GM23248 (cell line): ENCODE results near the gene OR56A4. TPM values are rescaled to one million over a fixed set of nuclear protein-coding genes. Genes with fewer than 3 reads are reported as not detected.

Source experiments
- DNase-seq: peaks from one replicate; pipeline ENCODE4 v3.0.0-alpha.2; 2015
- H2AFZ ChIP-seq: fragments of 200-600 bp; sonication (generic); 2 replicates; pipeline ENCODE4 v1.6.1; 2016; ENCODE audit warnings: antibody characterized with exemption
- H3F3A ChIP-seq: fragments of 200-600 bp; sonication (generic); 2 replicates; pipeline ENCODE4 v1.6.1; 2016; ENCODE audit warnings: mild to moderate bottlenecking, antibody characterized with exemption, mixed run types; ENCODE audit not compliant: insufficient read depth
- H3K27ac ChIP-seq: fragments of 200-600 bp; sonication (generic); 2 replicates; pipeline ENCODE4 v1.5.1; 2016; ENCODE audit warnings: mild to moderate bottlenecking
- H3K27me3 ChIP-seq: fragments of 200-600 bp; sonication (generic); replicated peaks from 2 replicates; pipeline ENCODE4 v1.6.1; 2016; ENCODE audit warnings: mild to moderate bottlenecking; ENCODE audit not compliant: insufficient read depth
- H3K36me3 ChIP-seq: fragments of 200-600 bp; sonication (generic); 2 replicates; pipeline ENCODE4 v1.6.1; 2016; ENCODE audit warnings: low read depth, mild to moderate bottlenecking
- H3K4me1 ChIP-seq: fragments of 200-600 bp; sonication (generic); 2 replicates; pipeline ENCODE4 v1.6.1; 2016; ENCODE audit warnings: mild to moderate bottlenecking; ENCODE audit not compliant: insufficient read depth
- H3K4me2 ChIP-seq: fragments of 200-600 bp; sonication (generic); one replicate; pipeline ENCODE4 v1.6.1; 2016; ENCODE audit warnings: mild to moderate bottlenecking; ENCODE audit not compliant: unreplicated experiment
- H3K4me3 ChIP-seq: fragments of 200-600 bp; sonication (generic); 2 replicates; pipeline ENCODE4 v1.5.1; 2016; ENCODE audit warnings: mild to moderate bottlenecking
- H3K79me2 ChIP-seq: fragments of 200-600 bp; sonication (generic); 2 replicates; pipeline ENCODE4 v1.6.1; 2016; ENCODE audit warnings: mild to moderate bottlenecking; ENCODE audit not compliant: insufficient read depth
- H3K9ac ChIP-seq: fragments of 200-600 bp; sonication (generic); 2 replicates; pipeline ENCODE4 v1.6.1; 2016; ENCODE audit warnings: mild to moderate bottlenecking
- H3K9me2 ChIP-seq: fragments of 200-600 bp; sonication (generic); 2 replicates; pipeline ENCODE4 v1.6.1; 2016; ENCODE audit warnings: mixed run types, mild to moderate bottlenecking, moderate library complexity; ENCODE audit not compliant: insufficient read depth
- H3K9me3 ChIP-seq: fragments of 200-600 bp; sonication (generic); one replicate; pipeline ENCODE4 v1.6.1; 2017; ENCODE audit warnings: low read depth
- H4K20me1 ChIP-seq: fragments of 200-600 bp; sonication (generic); 2 replicates; pipeline ENCODE4 v1.6.0; 2016; ENCODE audit not compliant: insufficient read depth
- EZH2 ChIP-seq: fragments of 200-600 bp; sonication (generic); IDR thresholded peaks from 2 replicates; pipeline ENCODE4 v1.6.1; 2018; ENCODE audit warnings: antibody characterized with exemption, mild to moderate bottlenecking; ENCODE audit not compliant: insufficient read depth, poor library complexity, severe bottlenecking
- EZH2phosphoT487 ChIP-seq: fragments of 200-600 bp; sonication (generic); IDR thresholded peaks from 2 replicates; pipeline ENCODE4 v1.6.1; 2018; ENCODE audit warnings: antibody characterized with exemption, moderate library complexity, mild to moderate bottlenecking, low read depth; ENCODE audit not compliant: insufficient read depth
- WGBS, 2 experiments: methylation state at CpG; one replicate each; pipeline ENCODE4 v1.1.6; 2015 to 2017; ENCODE audit warnings: low lambda C conversion rate in 2 of 2, low coverage in 1 of 2; ENCODE audit errors: missing lambda C conversion rate in 2 of 2; 5-methylcytosine and 5-hydroxymethylcytosine counted together
- in situ Hi-C: fragments of 300-500 bp; cut with MboI; formaldehyde crosslinking; loops from 2 replicates; pipeline ENCODE4 v1.15.0; 2020
- polyA plus RNA-seq: library from polyadenylated mRNA; unstranded; fragments of >200 nt; fragmentation: Nextera tagmentation; extraction: Ambion mirVana; gene quantifications from 2 replicates; pipeline ENCODE4 v1.2.1, GENCODE V29; 2016
- total RNA-seq: library from RNA; depleted of rRNA; stranded (reverse); fragments of >200 nt; shearing (Covaris generic); gene quantifications from 2 replicates; pipeline ENCODE4 v1.2.3, GENCODE V29; 2014

Gene OR56A4
- total and polyA plus RNA-seq, 2 experiments from 2014 or later, result not detected

- no peak for TF ChIP-seq EZH2phosphoT487
- no peak for TF ChIP-seq EZH2
- no peak for DNase-seq
- H3F3A ChIP-seq, result no peaks in the 10 kb centered on the region
- 38 to 53% methylated on average over 3 of the region's 3 CpGs for WGBS, 2 experiments
- no peaks in the 10 kb centered on the region for H4K20me1 ChIP-seq
- no peak overlapping the region for H3K4me2 ChIP-seq
- no peak overlapping the region for H3K27ac ChIP-seq
- no peaks in the 10 kb centered on the region; the same call in 1 of the 2 replicates for H3K27me3 ChIP-seq
- H3K9ac ChIP-seq, result no peak overlapping the region
- H3K4me1 ChIP-seq, result no peaks in the 10 kb centered on the region
- no peak overlapping the region for H3K4me3 ChIP-seq
- no peaks in the 10 kb centered on the region for H3K79me2 ChIP-seq
- no peak overlapping the region for H2AFZ ChIP-seq
- no peaks in the 10 kb centered on the region for H3K36me3 ChIP-seq
- in situ Hi-C loops, result no loop called here
- H3K9me3 ChIP-seq, result no peaks in the 10 kb centered on the region
- no peaks in the 10 kb centered on the region for H3K9me2 ChIP-seq
Observed at GRCh38 chr11:6013042-6013441, 6.3 kb upstream of the OR56A4 start.

DNA sequence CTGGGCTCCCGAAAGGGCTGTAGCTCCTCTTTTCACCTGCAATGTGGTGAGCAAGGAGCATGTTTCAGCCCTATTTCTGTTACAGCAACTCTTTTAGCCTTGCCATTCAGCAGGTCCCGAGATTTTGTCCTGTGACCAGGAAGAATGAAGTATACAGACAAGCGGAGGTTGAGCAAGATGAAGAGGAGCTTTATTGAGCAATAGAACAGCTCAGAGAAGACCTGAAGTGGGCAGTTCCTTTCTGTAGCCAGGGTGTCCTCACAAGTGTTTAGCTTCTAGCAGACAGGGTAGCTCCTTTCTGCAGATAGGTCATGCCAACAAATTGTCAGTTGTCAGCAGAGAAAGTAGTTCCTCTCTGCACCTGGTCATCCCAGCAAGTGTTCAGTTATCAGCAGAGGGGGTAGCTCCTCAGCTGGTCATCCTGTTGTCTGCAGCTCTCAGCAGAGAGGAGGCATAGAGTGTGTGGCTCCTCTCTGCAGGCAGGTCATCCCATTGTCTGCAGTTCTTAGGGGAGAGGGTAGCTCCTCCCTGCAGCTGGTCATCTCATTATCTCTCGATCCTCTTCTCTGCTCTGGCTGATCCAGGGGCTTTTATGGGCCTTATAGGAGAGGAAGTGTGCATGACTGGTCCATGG lies 5.4 kb upstream of the OR56A4 start:
- no peak for DNase-seq
- in situ Hi-C loops, result no loop called here
- no peak overlapping the region for H3K27ac ChIP-seq
- H2AFZ ChIP-seq, result no peak overlapping the region
- 35 to 40% methylated on average over 4 of the region's 4 CpGs for WGBS, 2 experiments
- no peaks in the 10 kb centered on the region for H3K4me1 ChIP-seq
- H3K36me3 ChIP-seq, result no peaks in the 10 kb centered on the region
- TF ChIP-seq EZH2phosphoT487 (no peak), EZH2 (no peak)
- H3K9ac ChIP-seq, result no peak overlapping the region
- H3K27me3 ChIP-seq, result no peaks in the 10 kb centered on the region; the same call in 1 of the 2 replicates
- H3K4me2 ChIP-seq, result no peak overlapping the region
- no peaks in the 10 kb centered on the region for H3K79me2 ChIP-seq
- H3K4me3 ChIP-seq, result no peak overlapping the region
- H3K9me2 ChIP-seq, result no peaks in the 10 kb centered on the region
- H3F3A ChIP-seq, result no peaks in the 10 kb centered on the region
- H4K20me1 ChIP-seq, result no peaks in the 10 kb centered on the region
- no peaks in the 10 kb centered on the region for H3K9me3 ChIP-seq

DNA sequence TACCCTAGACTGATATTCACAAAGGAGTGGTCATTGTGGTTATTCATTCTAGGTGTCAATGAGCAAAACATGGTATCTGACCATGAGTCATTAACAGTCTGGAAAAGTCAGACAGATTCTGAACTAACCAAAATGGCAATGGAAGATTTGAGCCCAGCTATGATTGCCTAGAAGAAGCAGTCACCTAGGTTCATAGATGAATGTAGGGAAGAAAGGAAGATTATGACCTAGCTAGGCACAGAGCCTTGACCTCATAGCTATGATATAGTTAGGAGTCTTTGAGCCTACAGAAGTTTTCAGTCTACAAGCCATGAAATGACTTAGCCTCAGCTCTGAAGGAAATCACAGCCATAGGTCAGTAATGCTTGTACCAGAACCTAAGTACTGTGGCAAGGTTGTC lies 351 bp downstream of the OR56A4 start:
- DNase-seq, result no peak
- H4K20me1 ChIP-seq, result no peaks in the 10 kb centered on the region
- H3K4me1 ChIP-seq, result no peaks in the 10 kb centered on the region
- H3K79me2 ChIP-seq, result no peaks in the 10 kb centered on the region
- no peaks in the 10 kb centered on the region; the same call in 1 of the 2 replicates for H3K27me3 ChIP-seq
- no peak overlapping the region for H3K9ac ChIP-seq
- no peaks in the 10 kb centered on the region for H3K9me2 ChIP-seq
- in situ Hi-C loops, result no loop called here
- H2AFZ ChIP-seq, result no peak overlapping the region
- H3K4me3 ChIP-seq, result no peak overlapping the region
- H3F3A ChIP-seq, result no peaks in the 10 kb centered on the region
- no peaks in the 10 kb centered on the region for H3K36me3 ChIP-seq
- no peaks in the 10 kb centered on the region for H3K9me3 ChIP-seq
- TF ChIP-seq EZH2 (no peak), EZH2phosphoT487 (no peak)
- H3K27ac ChIP-seq, result no peak overlapping the region
- H3K4me2 ChIP-seq, result no peak overlapping the region

DNA sequence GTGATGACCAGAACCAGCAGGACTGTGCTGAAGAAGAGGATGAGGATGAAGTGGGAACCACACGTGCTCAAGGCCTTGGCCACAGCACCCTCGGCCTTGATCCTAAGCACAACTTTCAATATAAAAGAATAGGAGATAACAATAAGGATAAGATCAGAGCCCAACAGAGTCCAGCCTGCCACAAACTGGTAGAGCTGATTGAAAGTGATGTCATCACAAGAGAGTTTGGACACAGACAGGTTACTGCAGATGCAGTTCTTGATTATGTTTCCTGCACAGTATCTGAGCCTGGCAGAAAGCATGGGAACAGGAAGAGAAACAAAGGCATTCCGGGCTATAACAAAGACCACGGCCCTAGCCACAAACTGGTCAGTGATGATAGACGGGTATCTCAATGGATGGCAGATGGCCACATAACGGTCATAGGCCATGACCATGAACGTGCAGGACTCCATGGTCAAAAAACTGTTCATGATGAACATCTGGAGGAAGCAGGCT lies 4.5 kb downstream of the OR56A4 start:
- no peak for TF ChIP-seq EZH2phosphoT487
- TF ChIP-seq EZH2, result no peak
- H3K27me3 ChIP-seq, result no peaks in the 10 kb centered on the region
- no peak overlapping the region for H3K27ac ChIP-seq
- WGBS, 2 experiments, result 34 to 44% methylated on average over 7 of the region's 7 CpGs
- H3K36me3 ChIP-seq, result no peaks in the 10 kb centered on the region
- H3K79me2 ChIP-seq, result no peaks in the 10 kb centered on the region
- no peaks in the 10 kb centered on the region for H3F3A ChIP-seq
- H3K9me3 ChIP-seq, result no peaks in the 10 kb centered on the region
- H3K9me2 ChIP-seq, result no peaks in the 10 kb centered on the region
- no peak overlapping the region for H2AFZ ChIP-seq
- no peaks in the 10 kb centered on the region for H3K4me1 ChIP-seq
- no peaks in the 10 kb centered on the region for H4K20me1 ChIP-seq
- DNase-seq, result no peak
- H3K4me3 ChIP-seq, result no peak overlapping the region
- H3K4me2 ChIP-seq, result no peak overlapping the region
- in situ Hi-C loops, result no loop called here
- H3K9ac ChIP-seq, result no peak overlapping the region

- TF ChIP-seq EZH2 (no peak), EZH2phosphoT487 (no peak)
- Histone ChIP-seq H3K9me2 (no peaks in the 10 kb centered on the region), H3K27me3 (0 out of 2 replicates have a peak, but pooled peaks cover 8% of the 10 kb centered on the region), H3K27ac (no peak overlapping the region), H3K4me1 (peaks cover 6% of the 10 kb centered on the region; the same call in 1 of the 2 replicates), H3K4me2 (no peak overlapping the region), H3K9ac (no peak overlapping the region), H3K9me3 (no peaks in the 10 kb centered on the region), H4K20me1 (no peaks in the 10 kb centered on the region), H3K4me3 (no peak overlapping the region), H3K36me3 (no peaks in the 10 kb centered on the region), H3F3A (no peaks in the 10 kb centered on the region), H2AFZ (no peak overlapping the region), H3K79me2 (no peaks in the 10 kb centered on the region)
- no peak for DNase-seq
- in situ Hi-C loops, result no loop called here
- 49 to 51% methylated on average over 13 to 14 of the region's 14 CpGs for WGBS, 2 experiments
Observed at GRCh38 chr11:5994791-5995190, 12.0 kb downstream of the OR56A4 start.
